ENCODE results near the gene ITFG1. TPM values are rescaled to one million over a fixed set of nuclear protein-coding genes. Genes with fewer than 3 reads are reported as not detected.
"Not testable (repeated sequence)": the region's sequence is repeated elsewhere in the genome, so short reads cannot be mapped to it uniquely, and the experiment has no call there.

ITFG1 gene
- total RNA-seq, 1 donor from 2014 or later, result 27.4 TPM

GRCh38 chr16:47342055-47342454 lies 118.8 kb downstream of the ITFG1 start:
- intact Hi-C loops (cut with micrococcal nuclease), result no loop called here

GRCh38 chr16:47330562-47330961 lies 130.3 kb downstream of the ITFG1 start:
- intact Hi-C loops (cut with micrococcal nuclease), result not testable (repeated sequence)

- intact Hi-C loops (cut with micrococcal nuclease), result not testable (repeated sequence)
Measured at GRCh38 chr16:47324309-47324708, 136.6 kb downstream of the ITFG1 start.

- intact Hi-C loops (cut with micrococcal nuclease), result no loop called here
Measured at GRCh38 chr16:47323241-47323640, 137.6 kb downstream of the ITFG1 start.

GRCh38 chr16:47320546-47321310 lies 140.1 kb downstream of the ITFG1 start:
- intact Hi-C loops (cut with micrococcal nuclease), result no loop called here

GRCh38 chr16:47317465-47318240 lies 143.2 kb downstream of the ITFG1 start:
- intact Hi-C loops (cut with micrococcal nuclease), result no loop called here

GRCh38 chr16:47316442-47317015 lies 144.3 kb downstream of the ITFG1 start:
- intact Hi-C loops (cut with micrococcal nuclease), result no loop called here

GRCh38 chr16:47311738-47312505 lies 148.9 kb downstream of the ITFG1 start:
- intact Hi-C loops (cut with micrococcal nuclease), result no loop called here

- intact Hi-C loops (cut with micrococcal nuclease), result no loop called here
Measured at GRCh38 chr16:47310792-47311211, 150.1 kb downstream of the ITFG1 start.

GRCh38 chr16:47309581-47310312 lies 151.1 kb downstream of the ITFG1 start:
- intact Hi-C loops (cut with micrococcal nuclease), result no loop called here

GRCh38 chr16:47308601-47309000 lies 152.3 kb downstream of the ITFG1 start:
- intact Hi-C loops (cut with micrococcal nuclease), result no loop called here

GRCh38 chr16:47304563-47304962 lies 156.3 kb downstream of the ITFG1 start:
- intact Hi-C loops (cut with micrococcal nuclease), result no loop called here

- intact Hi-C loops (cut with micrococcal nuclease), result no loop called here
Measured at GRCh38 chr16:47299587-47299986, 161.3 kb downstream of the ITFG1 start.

- intact Hi-C loops (cut with micrococcal nuclease), result no loop called here
Measured at GRCh38 chr16:47284999-47285398, 175.9 kb downstream of the ITFG1 start.

- intact Hi-C loops (cut with micrococcal nuclease), result no loop called here
Measured at GRCh38 chr16:47278306-47278970, 182.4 kb downstream of the ITFG1 start.

- intact Hi-C loops (cut with micrococcal nuclease), result no loop called here
Measured at GRCh38 chr16:47276522-47276921, 184.3 kb downstream of the ITFG1 start.

- intact Hi-C loops (cut with micrococcal nuclease), result no loop called here
Measured at GRCh38 chr16:47262938-47263337, 197.9 kb downstream of the ITFG1 start.

GRCh38 chr16:47260503-47260902 lies 200.4 kb downstream of the ITFG1 start:
- intact Hi-C loops (cut with micrococcal nuclease), result no loop called here

- intact Hi-C loops (cut with micrococcal nuclease), result loop anchor here (1.0 to 5.0 kb wide), 2 partner anchors 796 to 898 kb away; partner anchors contain the start of gene ABCC12
Measured at GRCh38 chr16:47258874-47259461, 201.9 kb downstream of the ITFG1 start.

GRCh38 chr16:47254756-47255155 lies 206.1 kb downstream of the ITFG1 start:
- intact Hi-C loops (cut with micrococcal nuclease), result loop anchor here (5.0 kb wide), 1 partner anchor 903 kb away; the partner anchor contains the start of gene ABCC12

All from T-helper 1 cell treated with Interleukin-12 subunit alpha and Interleukin-12 subunit beta and Interleukin-4 antibody, amounts not matched to agents 30 ng/mL and 1 ng/mL, for 36 hours (primary cell).